Neural cell (in vitro differentiated cells): ENCODE data around the gene BRINP2. TPM values are rescaled to one million over a fixed set of nuclear protein-coding genes. Genes with fewer than 3 reads are reported as not detected.

ENCODE experiments used
- H2AFZ ChIP-seq: fragments of 200-600, 300-800 bp; sonication (generic), shearing (Covaris generic); 2 replicates; pipeline ENCODE4 v1.6.0; 2014; ENCODE audit warnings: low read depth, mild to moderate bottlenecking, antibody characterized with exemption, low read length, moderate library complexity
- H3F3A ChIP-seq: fragments of 200-600 bp; shearing (Covaris generic); 2 replicates; pipeline ENCODE4 v1.6.1; 2016; ENCODE audit warnings: mild to moderate bottlenecking, moderate library complexity, mixed read lengths, antibody characterized with exemption, low read length; ENCODE audit not compliant: insufficient read depth, poor library complexity, severe bottlenecking
- H3K27ac ChIP-seq: fragments of 200-600, 300-800 bp; sonication (generic), shearing (Covaris generic); 2 replicates; pipeline ENCODE4 v1.5.1; 2014; ENCODE audit warnings: mild to moderate bottlenecking, low read length, moderate library complexity
- H3K27me3 ChIP-seq: fragments of 300-800, 200-600 bp; sonication (generic), shearing (Covaris generic); 2 replicates; pipeline ENCODE4 v1.6.0; 2014; ENCODE audit warnings: mild to moderate bottlenecking, low read depth, low read length, moderate library complexity; ENCODE audit not compliant: insufficient read depth
- H3K36me3 ChIP-seq: fragments of 300-800, 200-600 bp; sonication (generic), shearing (Covaris generic); 2 replicates; pipeline ENCODE4 v1.5.1; 2014; ENCODE audit warnings: mild to moderate bottlenecking, antibody characterized with exemption, low read length, moderate library complexity; ENCODE audit not compliant: insufficient read depth
- H3K4me2 ChIP-seq: fragments of 300-800, 200-600 bp; sonication (generic), shearing (Covaris generic); 2 replicates; pipeline ENCODE4 v1.6.0; 2014; ENCODE audit warnings: mild to moderate bottlenecking, low read length
- H3K4me3 ChIP-seq: fragments of 300-800, 200-600 bp; sonication (generic), shearing (Covaris generic); 2 replicates; pipeline ENCODE4 v1.5.1; 2014; ENCODE audit warnings: mild to moderate bottlenecking, low read length, moderate library complexity
- H3K79me2 ChIP-seq: fragments of 200-600 bp; shearing (Covaris generic); replicated peaks from 2 replicates; pipeline ENCODE4 v1.6.0; 2014; ENCODE audit warnings: mild to moderate bottlenecking, low read length, moderate library complexity; ENCODE audit not compliant: insufficient read depth
- H3K9ac ChIP-seq: fragments of 300-800, 200-600 bp; sonication (generic), shearing (Covaris generic); 2 replicates; pipeline ENCODE4 v1.6.1; 2016; ENCODE audit warnings: mild to moderate bottlenecking, low read length, mixed read lengths
- H3K9me2 ChIP-seq: fragments of 200-600 bp; shearing (Covaris generic); 2 replicates; pipeline ENCODE4 v1.6.1; 2016; ENCODE audit warnings: mild to moderate bottlenecking, low read length, mixed read lengths; ENCODE audit not compliant: insufficient read depth
- H3K9me3 ChIP-seq: fragments of 200-600, 300-800 bp; sonication (generic), shearing (Covaris generic); 2 replicates; pipeline ENCODE4 v1.6.1; 2016; ENCODE audit warnings: mild to moderate bottlenecking, mixed run types, low read length, moderate library complexity, mixed read lengths
- H4K20me1 ChIP-seq: fragments of 200-600 bp; shearing (Covaris generic); 2 replicates; pipeline ENCODE4 v1.6.1; 2016; ENCODE audit warnings: mild to moderate bottlenecking, mixed run types; ENCODE audit not compliant: insufficient read depth
- EP300 ChIP-seq: fragments of 450-650 bp; conservative IDR thresholded peaks from 2 replicates; pipeline ENCODE4 v1.6.1; 2014; ENCODE audit warnings: antibody characterized with exemption, mild to moderate bottlenecking, moderate library complexity; ENCODE audit not compliant: poor library complexity, severe bottlenecking
- MXI1 ChIP-seq: fragments of 450-650 bp; conservative IDR thresholded peaks from 2 replicates; pipeline ENCODE4 v1.6.1; 2014; ENCODE audit warnings: antibody characterized with exemption, mild to moderate bottlenecking; ENCODE audit not compliant: poor library complexity, severe bottlenecking
- POLR2AphosphoS5 ChIP-seq: IDR thresholded peaks from 2 replicates; pipeline ENCODE4 v1.6.1; 2012
- RAD21 ChIP-seq: fragments of 450-650 bp; conservative IDR thresholded peaks from 2 replicates; pipeline ENCODE4 v1.6.1; 2014; ENCODE audit warnings: antibody characterized with exemption, mild to moderate bottlenecking, moderate library complexity
- SMC3 ChIP-seq: fragments of 450-650 bp; conservative IDR thresholded peaks from 2 replicates; pipeline ENCODE4 v1.6.1; 2014; ENCODE audit warnings: antibody characterized with exemption, mild to moderate bottlenecking, moderate library complexity; ENCODE audit not compliant: poor library complexity
- TAF1 ChIP-seq: IDR thresholded peaks from 2 replicates; pipeline ENCODE4 v1.6.1; 2012; ENCODE audit warnings: low read depth
- polyA plus RNA-seq: library from polyadenylated mRNA; depleted of rRNA; stranded (reverse); fragments of >200 nt; gene quantifications from 2 replicates; pipeline ENCODE4 v1.2.3, GENCODE V29; 2014
- TF ChIP-seq, protein P1 (sequence below): fragments of 450-650 bp; IDR thresholded peaks from 2 replicates; pipeline ENCODE4 v1.5.1; 2014; ENCODE audit warnings: antibody characterized with exemption, mild to moderate bottlenecking, moderate library complexity; ENCODE audit not compliant: poor library complexity, severe bottlenecking
- TF ChIP-seq, protein P2 (sequence below): IDR thresholded peaks from 2 replicates; pipeline ENCODE4 v1.6.1; 2012; ENCODE audit warnings: borderline replicate concordance

Gene BRINP2
- polyA plus RNA-seq, 1 donor from 2014 or later = 12.9 TPM

DNA sequence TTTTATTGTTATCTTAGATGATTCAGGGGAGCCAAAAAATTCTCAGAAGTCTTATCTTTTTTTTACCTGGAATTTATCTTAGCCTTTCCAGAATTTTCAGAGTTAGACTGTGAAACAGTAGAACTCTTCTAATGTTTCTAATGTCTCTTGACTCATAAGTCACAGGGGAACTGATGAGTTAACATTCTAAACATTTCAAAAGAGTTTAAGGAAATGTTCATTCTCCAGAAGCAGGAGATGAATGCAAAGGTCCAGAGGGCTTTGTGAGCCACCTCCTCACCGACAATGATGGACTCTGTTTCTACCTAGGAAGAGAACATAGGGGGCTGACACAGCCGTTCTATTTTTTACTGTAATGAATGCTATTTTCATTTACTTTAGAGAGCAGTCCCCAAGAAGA lies 157.5 kb downstream of the BRINP2 start:
- Histone ChIP-seq H3K4me2 (no peak overlapping the region), H4K20me1 (no peaks in the 10 kb centered on the region), H3K79me2 (no peaks in the 10 kb centered on the region), H2AFZ (no peak overlapping the region), H3K27me3 (no peaks in the 10 kb centered on the region), H3K27ac (no peak overlapping the region), H3K9ac (no peak overlapping the region), H3K4me3 (no peak overlapping the region), H3K9me3 (no peaks in the 10 kb centered on the region), H3K9me2 (no peaks in the 10 kb centered on the region), H3F3A (no peaks in the 10 kb centered on the region), H3K36me3 (no peaks in the 10 kb centered on the region)
- TF ChIP-seq SMC3 (no peak), TAF1 (no peak), EP300 (no peak), POLR2AphosphoS5 (no peak), MXI1 (no peak)
- TF ChIP-seq, protein P1, sequence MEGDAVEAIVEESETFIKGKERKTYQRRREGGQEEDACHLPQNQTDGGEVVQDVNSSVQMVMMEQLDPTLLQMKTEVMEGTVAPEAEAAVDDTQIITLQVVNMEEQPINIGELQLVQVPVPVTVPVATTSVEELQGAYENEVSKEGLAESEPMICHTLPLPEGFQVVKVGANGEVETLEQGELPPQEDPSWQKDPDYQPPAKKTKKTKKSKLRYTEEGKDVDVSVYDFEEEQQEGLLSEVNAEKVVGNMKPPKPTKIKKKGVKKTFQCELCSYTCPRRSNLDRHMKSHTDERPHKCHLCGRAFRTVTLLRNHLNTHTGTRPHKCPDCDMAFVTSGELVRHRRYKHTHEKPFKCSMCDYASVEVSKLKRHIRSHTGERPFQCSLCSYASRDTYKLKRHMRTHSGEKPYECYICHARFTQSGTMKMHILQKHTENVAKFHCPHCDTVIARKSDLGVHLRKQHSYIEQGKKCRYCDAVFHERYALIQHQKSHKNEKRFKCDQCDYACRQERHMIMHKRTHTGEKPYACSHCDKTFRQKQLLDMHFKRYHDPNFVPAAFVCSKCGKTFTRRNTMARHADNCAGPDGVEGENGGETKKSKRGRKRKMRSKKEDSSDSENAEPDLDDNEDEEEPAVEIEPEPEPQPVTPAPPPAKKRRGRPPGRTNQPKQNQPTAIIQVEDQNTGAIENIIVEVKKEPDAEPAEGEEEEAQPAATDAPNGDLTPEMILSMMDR = no peak
- TF ChIP-seq, protein P2, sequence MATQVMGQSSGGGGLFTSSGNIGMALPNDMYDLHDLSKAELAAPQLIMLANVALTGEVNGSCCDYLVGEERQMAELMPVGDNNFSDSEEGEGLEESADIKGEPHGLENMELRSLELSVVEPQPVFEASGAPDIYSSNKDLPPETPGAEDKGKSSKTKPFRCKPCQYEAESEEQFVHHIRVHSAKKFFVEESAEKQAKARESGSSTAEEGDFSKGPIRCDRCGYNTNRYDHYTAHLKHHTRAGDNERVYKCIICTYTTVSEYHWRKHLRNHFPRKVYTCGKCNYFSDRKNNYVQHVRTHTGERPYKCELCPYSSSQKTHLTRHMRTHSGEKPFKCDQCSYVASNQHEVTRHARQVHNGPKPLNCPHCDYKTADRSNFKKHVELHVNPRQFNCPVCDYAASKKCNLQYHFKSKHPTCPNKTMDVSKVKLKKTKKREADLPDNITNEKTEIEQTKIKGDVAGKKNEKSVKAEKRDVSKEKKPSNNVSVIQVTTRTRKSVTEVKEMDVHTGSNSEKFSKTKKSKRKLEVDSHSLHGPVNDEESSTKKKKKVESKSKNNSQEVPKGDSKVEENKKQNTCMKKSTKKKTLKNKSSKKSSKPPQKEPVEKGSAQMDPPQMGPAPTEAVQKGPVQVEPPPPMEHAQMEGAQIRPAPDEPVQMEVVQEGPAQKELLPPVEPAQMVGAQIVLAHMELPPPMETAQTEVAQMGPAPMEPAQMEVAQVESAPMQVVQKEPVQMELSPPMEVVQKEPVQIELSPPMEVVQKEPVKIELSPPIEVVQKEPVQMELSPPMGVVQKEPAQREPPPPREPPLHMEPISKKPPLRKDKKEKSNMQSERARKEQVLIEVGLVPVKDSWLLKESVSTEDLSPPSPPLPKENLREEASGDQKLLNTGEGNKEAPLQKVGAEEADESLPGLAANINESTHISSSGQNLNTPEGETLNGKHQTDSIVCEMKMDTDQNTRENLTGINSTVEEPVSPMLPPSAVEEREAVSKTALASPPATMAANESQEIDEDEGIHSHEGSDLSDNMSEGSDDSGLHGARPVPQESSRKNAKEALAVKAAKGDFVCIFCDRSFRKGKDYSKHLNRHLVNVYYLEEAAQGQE = no peak

GRCh38 chr1:177329871-177330270 lies 159.1 kb downstream of the BRINP2 start:
- Histone ChIP-seq H3K4me2 (no peak overlapping the region), H3K9ac (no peak overlapping the region)

More at GRCh38 chr1:177329871-177330270, 159.1 kb downstream of the BRINP2 start:
- Histone ChIP-seq H3K9me2 (no peaks in the 10 kb centered on the region), H3K27ac (no peak overlapping the region), H4K20me1 (no peaks in the 10 kb centered on the region), H3K4me3 (no peak overlapping the region), H3K36me3 (no peaks in the 10 kb centered on the region), H3K9me3 (no peaks in the 10 kb centered on the region), H3K79me2 (no peaks in the 10 kb centered on the region), H3F3A (no peaks in the 10 kb centered on the region), H2AFZ (no peak overlapping the region), H3K27me3 (no peaks in the 10 kb centered on the region)
- TF ChIP-seq EP300 (no peak), POLR2AphosphoS5 (no peak), SMC3 (no peak), MXI1 (no peak), RAD21 (no peak), TAF1 (no peak)
- TF ChIP-seq, protein P1 = no peak
- TF ChIP-seq, protein P2 = no peak
